Stimulated activated CD4-positive, alpha-beta T cell treated with anti-CD3 and anti-CD28 coated beads, Interleukin-1b, Interleukin-23, amount 100 ng/mL, for 4 hours (primary cell): Measurements from ENCODE around the gene COX7B2.

Experiments used
- DNase-seq, 2 donors: peaks; one replicate each; pipeline ENCODE4 v3.0.0-alpha.2; 2020; ENCODE audit warnings: low read depth in 2 of 2

COX7B2 gene

DNA sequence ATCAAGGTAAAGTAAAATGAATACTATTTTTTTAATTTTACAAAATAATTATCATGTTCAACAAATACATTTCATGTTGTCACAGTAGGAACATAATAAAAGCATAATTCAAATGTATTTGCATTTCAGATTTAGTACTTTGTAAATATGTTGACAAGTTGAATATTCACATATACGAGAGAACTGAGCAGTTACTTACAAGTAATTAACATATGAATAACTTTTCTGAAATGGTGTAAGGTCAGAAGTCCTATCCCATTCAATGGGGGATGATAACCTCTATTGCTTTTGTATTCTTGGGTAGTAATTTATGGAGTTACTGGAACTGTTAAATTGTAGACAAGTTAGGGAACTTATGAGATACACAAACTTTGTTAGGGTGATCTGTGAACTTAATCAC is 191.1 kb downstream of the COX7B2 start:
- no peak for DNase-seq

DNA sequence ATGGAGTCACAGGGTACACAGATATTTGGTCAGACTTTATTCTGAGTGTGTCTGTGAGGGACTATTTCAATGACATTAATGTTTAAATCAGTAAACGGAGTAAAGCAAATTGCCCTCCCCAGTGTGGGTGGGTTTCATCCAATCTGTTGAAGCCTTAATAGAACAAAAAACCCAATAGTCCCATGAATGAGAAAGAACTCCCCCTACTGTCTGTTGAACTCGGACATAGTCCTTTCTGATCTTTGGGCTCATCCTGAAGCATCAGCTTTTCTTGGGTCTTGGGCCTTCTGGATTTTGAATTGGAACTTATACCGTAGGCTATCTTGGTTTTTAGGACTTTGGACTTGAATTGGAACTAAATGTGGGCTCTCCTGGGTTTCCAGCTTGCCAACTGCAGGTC is 193.6 kb downstream of the COX7B2 start:
- DNase-seq: no peak

DNA sequence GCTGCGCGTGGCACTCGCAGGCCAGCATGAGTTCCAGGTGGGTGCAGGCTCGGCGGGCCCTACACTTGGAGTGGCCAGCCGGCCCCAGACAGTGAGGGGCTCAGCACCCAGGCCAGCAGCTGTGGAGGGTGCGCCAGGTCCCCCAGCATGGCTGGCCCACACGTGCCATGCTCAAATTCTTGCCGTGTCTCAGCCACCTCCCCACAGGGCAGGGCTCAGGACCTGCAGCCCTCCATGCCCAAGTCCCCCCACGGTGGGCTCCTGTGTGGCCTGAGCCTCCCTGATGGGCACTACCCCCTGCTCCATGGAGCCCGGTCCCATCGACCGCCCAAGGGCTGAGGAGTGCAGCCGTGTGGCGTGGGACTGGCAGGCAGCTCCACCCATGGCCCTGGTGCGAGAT is 210.2 kb downstream of the COX7B2 start:
- DNase-seq: no peak
